Measurements from ENCODE around the gene WBP11.

GRCh38 chr12:14810167-14810952, 7.1 kb upstream of the WBP11 start:
- no peak for TF ChIP-seq CTCF (IDR thresholded peaks at IDR 0.05; ENCODE audit: insufficient read depth, low read depth, low read length)
- no peak for TF ChIP-seq EZH2 (IDR thresholded peaks at IDR 0.05; ENCODE audit: insufficient read depth, low read length)

Data from astrocyte (in vitro differentiated cells and primary cell).